RWPE1 (cell line): ENCODE results near the gene HSD17B12.
A peak's percentile ranks its signal among the peaks of the same experiment; 100 is the strongest.
"Not testable (repeated sequence)": the region's sequence is repeated elsewhere in the genome, so short reads cannot be mapped to it uniquely, and the experiment has no call there.

ENCODE experiments used
- CTCF ChIA-PET: fragments of 350-600 bp; sonication (Branson Sonifier 250); formaldehyde crosslinking; extraction: SDS; loops from one replicate; lab custom pipeline; 2021; lab: Yijun Ruan, JAX
- POLR2A ChIA-PET: fragments of 400-600 bp; formaldehyde crosslinking; extraction: SDS; loops from one replicate; lab custom pipeline; 2020; ENCODE audit warnings: antibody characterized with exemption; ENCODE audit not compliant: low non-redundant PET; lab: Yijun Ruan, JAX
- DNase-seq: peaks from one replicate; pipeline ENCODE4 v3.0.0; 2012; ENCODE audit warnings: low spot score
- H3K27ac ChIP-seq: fragments of 450-650 bp; 2 replicates; pipeline ENCODE4 v1.5.1; 2017
- CTCF ChIP-seq: fragments of 450-650 bp; conservative IDR thresholded peaks from 2 replicates; pipeline ENCODE4 v1.5.1; 2017; ENCODE audit warnings: low read depth, mild to moderate bottlenecking

The HSD17B12 gene

GRCh38 chr11:43643898-43644620 is 36.5 kb upstream of the HSD17B12 start:
- H3K27ac ChIP-seq, result peak overlapping the region; percentile 58
- peak; percentile 90 for DNase-seq
- TF ChIP-seq CTCF, result no peak
- ChIA-PET CTCF (no interaction called here), POLR2A (no interaction called here)

GRCh38 chr11:43644621-43645299 is 35.8 kb upstream of the HSD17B12 start:
- no peak for DNase-seq
- peak overlapping the region; percentile 58 for H3K27ac ChIP-seq
- CTCF ChIA-PET, result no interaction called here
- no peak for TF ChIP-seq CTCF
- POLR2A ChIA-PET, result no interaction called here

GRCh38 chr11:43646767-43647166 is 33.8 kb upstream of the HSD17B12 start:
- no peak for DNase-seq
- no peak for TF ChIP-seq CTCF
- ChIA-PET POLR2A (no interaction called here), CTCF (no interaction called here)
- no peak overlapping the region for H3K27ac ChIP-seq

DNA sequence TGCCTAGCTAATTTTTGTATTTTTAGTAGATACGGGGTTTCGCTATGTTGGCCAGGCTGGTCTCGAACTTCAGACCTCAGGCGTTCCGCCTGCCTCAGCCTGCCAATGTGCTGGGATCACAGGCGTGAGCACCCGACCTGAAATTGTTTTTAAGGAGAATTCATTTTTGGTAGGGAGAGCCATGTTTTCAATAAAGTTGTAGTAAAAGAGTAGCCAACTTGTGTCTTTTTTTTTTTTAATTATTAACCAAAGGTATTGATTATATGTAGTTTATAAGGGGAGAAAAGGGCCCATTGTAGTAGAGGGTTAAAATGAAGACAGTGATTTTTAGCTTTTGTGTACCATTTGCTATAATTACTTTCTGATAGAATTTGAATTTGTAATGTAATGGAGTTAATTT is 31.6 kb upstream of the HSD17B12 start:
- no peak overlapping the region for H3K27ac ChIP-seq
- TF ChIP-seq CTCF, result no peak
- CTCF ChIA-PET, result interaction anchor here (0.6 kb wide), 1 partner anchor 28 kb away, joined by 4 read pairs; no protein-coding TSS in a partner anchor
- DNase-seq, result no peak
- POLR2A ChIA-PET, result no interaction called here

GRCh38 chr11:43649501-43649900 is 31.0 kb upstream of the HSD17B12 start:
- ChIA-PET CTCF (no interaction called here), POLR2A (no interaction called here)
- no peak for TF ChIP-seq CTCF
- no peak overlapping the region for H3K27ac ChIP-seq
- DNase-seq, result no peak

- POLR2A ChIA-PET, result no interaction called here
- CTCF ChIA-PET, result no interaction called here
- DNase-seq, result no peak
- H3K27ac ChIP-seq, result no peak overlapping the region
- no peak for TF ChIP-seq CTCF
Observed at GRCh38 chr11:43649921-43650320, 30.6 kb upstream of the HSD17B12 start.

DNA sequence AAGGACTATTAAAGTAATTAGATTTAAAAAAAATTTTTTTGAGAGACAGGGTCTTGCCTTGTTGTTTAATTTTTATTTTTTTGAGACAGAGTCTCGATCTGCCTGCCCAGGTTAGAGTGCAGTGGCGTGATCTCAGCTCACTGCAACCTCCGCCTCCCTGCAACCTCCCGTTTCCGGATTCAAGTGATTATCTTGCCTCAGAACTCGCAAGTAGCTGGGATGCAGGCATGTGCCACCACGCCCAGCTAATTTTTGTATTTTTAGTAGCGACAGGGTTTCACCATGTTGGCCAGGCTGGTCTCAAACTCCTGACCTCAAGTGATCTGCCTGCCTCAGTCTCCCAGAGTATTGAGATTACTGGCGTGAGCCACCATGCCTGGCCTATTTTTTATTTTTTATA is 17.5 kb upstream of the HSD17B12 start:
- CTCF ChIA-PET, result interaction anchor here (0.7 kb wide), 2 partner anchors 24 to 33 kb away, joined by 3 to 4 read pairs; no protein-coding TSS in a partner anchor
- POLR2A ChIA-PET, DNase-seq, H3K27ac ChIP-seq: not testable (repeated sequence)
